Caki2 (cell line): ENCODE data around the gene PXMP4. TPM values are rescaled to one million over a fixed set of nuclear protein-coding genes. Genes with fewer than 3 reads are reported as not detected.

Source experiments
- DNase-seq: peaks from one replicate; pipeline ENCODE4 v3.0.0-alpha.2; 2015; ENCODE audit warnings: low read depth
- in situ Hi-C: cut with HindIII; loops from 2 replicates; pipeline ENCODE4 v1.10.0; 2016; ENCODE audit warnings: low sequenced_read_pairs, low pct_unique_long_range_greater_than_20kb, mixed read lengths
- total RNA-seq: library from RNA; depleted of rRNA; stranded (reverse); fragments of >200 nt; shearing (Covaris generic); gene quantifications from 2 replicates; pipeline ENCODE4 v1.2.3, GENCODE V29; 2014; ENCODE audit warnings: low replicate concordance

Gene PXMP4
- total RNA-seq, 1 experiment from 2014 or later = 3.3 TPM

- DNase-seq = peak; percentile 93
- in situ Hi-C loops = no loop called here
Observed at GRCh38 chr20:33733654-33734576, 13.8 kb upstream of the PXMP4 start.

GRCh38 chr20:33732166-33732970, 12.3 kb upstream of the PXMP4 start:
- peak; percentile 79 for DNase-seq
- in situ Hi-C loops = no loop called here

- peak; percentile 82 for DNase-seq
- in situ Hi-C loops = no loop called here
Observed at GRCh38 chr20:33731693-33732165, 11.6 kb upstream of the PXMP4 start, which contains the start of gene ZNF341. ZNF341 (plus strand) TSS chr20:33731996; CDS start chr20:33732022, 26 bp downstream.

- in situ Hi-C loops = no loop called here
- no peak for DNase-seq
Observed at GRCh38 chr20:33730946-33731692, 11.0 kb upstream of the PXMP4 start.

GRCh38 chr20:33729101-33729500, 9.0 kb upstream of the PXMP4 start:
- in situ Hi-C loops = no loop called here

GRCh38 chr20:33728463-33728862, 8.4 kb upstream of the PXMP4 start:
- in situ Hi-C loops = no loop called here
- no peak for DNase-seq

More at GRCh38 chr20:33729101-33729500, 9.0 kb upstream of the PXMP4 start:
- no peak for DNase-seq

- in situ Hi-C loops = no loop called here
- DNase-seq = no peak
Observed at GRCh38 chr20:33727806-33728205, 7.7 kb upstream of the PXMP4 start.

GRCh38 chr20:33727115-33727479, 7.0 kb upstream of the PXMP4 start:
- in situ Hi-C loops = no loop called here
- DNase-seq = no peak

- in situ Hi-C loops = no loop called here
- no peak for DNase-seq
Observed at GRCh38 chr20:33725607-33726264, 5.6 kb upstream of the PXMP4 start.

- DNase-seq = no peak
Observed at GRCh38 chr20:33724439-33725094, 4.5 kb upstream of the PXMP4 start.

GRCh38 chr20:33721391-33722140, 1.5 kb upstream of the PXMP4 start:
- in situ Hi-C loops = no loop called here

More at GRCh38 chr20:33724439-33725094, 4.5 kb upstream of the PXMP4 start:
- in situ Hi-C loops = no loop called here

GRCh38 chr20:33719277-33719988, 677 bp downstream of the PXMP4 start:
- in situ Hi-C loops = no loop called here
- DNase-seq = no peak

More at GRCh38 chr20:33721391-33722140, 1.5 kb upstream of the PXMP4 start:
- no peak for DNase-seq

GRCh38 chr20:33716498-33716897, 3.6 kb downstream of the PXMP4 start:
- DNase-seq = no peak
- in situ Hi-C loops = no loop called here

GRCh38 chr20:33713865-33714367, 6.2 kb downstream of the PXMP4 start:
- DNase-seq = no peak
- in situ Hi-C loops = no loop called here

- DNase-seq = no peak
- in situ Hi-C loops = no loop called here
Observed at GRCh38 chr20:33711446-33711738, 8.7 kb downstream of the PXMP4 start.
